PFSK-1 (cell line): ENCODE data around the gene TMEM17.

ENCODE experiments used
- POLR2AphosphoS5 ChIP-seq: IDR thresholded peaks from 2 replicates; pipeline ENCODE4 v1.6.1; 2012; ENCODE audit warnings: low read depth, mild to moderate bottlenecking, control low read depth, low read length, moderate library complexity
- REST ChIP-seq, 2 experiments: IDR thresholded peaks; 2 replicates each; pipeline versions ENCODE4 v1.6.1 to v1.8.0; 2011 to 2012; ENCODE audit warnings: low read depth in 2 of 2, low read length in 2 of 2, control low read depth in 1 of 2, inconsistent platforms in 1 of 2, mild to moderate bottlenecking in 1 of 2, moderate library complexity in 1 of 2; ENCODE audit not compliant: insufficient read depth in 1 of 2
- TAF1 ChIP-seq: IDR thresholded peaks from 2 replicates; pipeline ENCODE4 v1.6.1; 2012; ENCODE audit warnings: low read length, control low read depth, borderline replicate concordance; ENCODE audit not compliant: insufficient read depth

GRCh38 chr2:62467475-62468321 is 38.3 kb downstream of the TMEM17 start:
- TF ChIP-seq TAF1: no peak
- TF ChIP-seq REST (IDR thresholded peaks at IDR 0.05; ENCODE audit: insufficient read depth in 1 of 2, low read depth in 2 of 2, low read length in 2 of 2): no peak
- TF ChIP-seq POLR2AphosphoS5: no peak
